ENCODE data around the gene FAM181A. TPM values are rescaled to one million over a fixed set of nuclear protein-coding genes. Genes with fewer than 3 reads are reported as not detected.

Gene FAM181A
- total and polyA plus RNA-seq, 2 experiments from 2014 or later = not detected

- 62 to 63% methylated on average over 8 of the region's 8 CpGs for WGBS, 2 experiments (ENCODE audit: low coverage in 1 of 2, low lambda C conversion rate in 2 of 2, missing lambda C conversion rate in 2 of 2)
- Histone ChIP-seq H2AFZ (no peak overlapping the region), H3K9me3 (ENCODE audit: low read depth) (no peaks in the 10 kb centered on the region), H3K36me3 (ENCODE audit: low read depth) (no peaks in the 10 kb centered on the region), H3K4me3 (no peak overlapping the region), H3K9ac (no peak overlapping the region), H4K20me1 (ENCODE audit: insufficient read depth) (no peaks in the 10 kb centered on the region), H3K27ac (no peak overlapping the region), H3K79me2 (ENCODE audit: insufficient read depth) (no peaks in the 10 kb centered on the region), H3F3A (ENCODE audit: insufficient read depth) (peaks cover 13% of the 10 kb centered on the region), H3K4me2 (ENCODE audit: unreplicated experiment) (no peak overlapping the region), H3K4me1 (ENCODE audit: insufficient read depth) (peaks cover 13% of the 10 kb centered on the region; the same call in 1 of the 2 replicates), H3K27me3 (replicated peaks; ENCODE audit: insufficient read depth) (0 out of 2 replicates have a peak, but pooled peaks cover 6% of the 10 kb centered on the region), H3K9me2 (ENCODE audit: insufficient read depth) (no peaks in the 10 kb centered on the region)
- no peak for TF ChIP-seq EZH2phosphoT487 (IDR thresholded peaks at IDR 0.05; ENCODE audit: insufficient read depth, low read depth)
- TF ChIP-seq EZH2 (IDR thresholded peaks at IDR 0.05; ENCODE audit: insufficient read depth, poor library complexity, severe bottlenecking) = no peak
- in situ Hi-C loops (cut with MboI) = no loop called here
- DNase-seq = no peak
Measured at GRCh38 chr14:93955850-93956481, 28.8 kb downstream of the FAM181A start.

- H2AFZ ChIP-seq = no peak overlapping the region
- H3K9me3 ChIP-seq (ENCODE audit: low read depth) = no peaks in the 10 kb centered on the region
- peaks cover 13% of the 10 kb centered on the region; the same call in 1 of the 2 replicates for H3K4me1 ChIP-seq (ENCODE audit: insufficient read depth)
- H3K27me3 ChIP-seq (replicated peaks; ENCODE audit: insufficient read depth) = 0 out of 2 replicates have a peak, but pooled peaks cover 6% of the 10 kb centered on the region
- no peaks in the 10 kb centered on the region for H3K36me3 ChIP-seq (ENCODE audit: low read depth)
- in situ Hi-C loops (cut with MboI) = no loop called here
- H4K20me1 ChIP-seq (ENCODE audit: insufficient read depth) = no peaks in the 10 kb centered on the region
- WGBS, 2 experiments (ENCODE audit: low coverage in 1 of 2, low lambda C conversion rate in 2 of 2, missing lambda C conversion rate in 2 of 2) = 78 to 85% methylated on average over 13 to 14 of the region's 14 CpGs
- no peak overlapping the region for H3K27ac ChIP-seq
- H3K79me2 ChIP-seq (ENCODE audit: insufficient read depth) = no peaks in the 10 kb centered on the region
- no peak for TF ChIP-seq EZH2 (IDR thresholded peaks at IDR 0.05; ENCODE audit: insufficient read depth, poor library complexity, severe bottlenecking)
- TF ChIP-seq EZH2phosphoT487 (IDR thresholded peaks at IDR 0.05; ENCODE audit: insufficient read depth, low read depth) = no peak
- H3K4me2 ChIP-seq (ENCODE audit: unreplicated experiment) = no peak overlapping the region
- H3K9ac ChIP-seq = no peak overlapping the region
- no peaks in the 10 kb centered on the region for H3K9me2 ChIP-seq (ENCODE audit: insufficient read depth)
- DNase-seq = no peak
- H3F3A ChIP-seq (ENCODE audit: insufficient read depth) = peaks cover 13% of the 10 kb centered on the region
- no peak overlapping the region for H3K4me3 ChIP-seq
Measured at GRCh38 chr14:93956514-93957332, 29.6 kb downstream of the FAM181A start.

GRCh38 chr14:93957333-93957710, 30.2 kb downstream of the FAM181A start:
- Histone ChIP-seq H3K9me2 (ENCODE audit: insufficient read depth) (no peaks in the 10 kb centered on the region), H3K36me3 (ENCODE audit: low read depth) (no peaks in the 10 kb centered on the region), H2AFZ (no peak overlapping the region), H3K4me2 (ENCODE audit: unreplicated experiment) (no peak overlapping the region), H3K9ac (no peak overlapping the region), H3K4me1 (ENCODE audit: insufficient read depth) (peaks cover 13% of the 10 kb centered on the region; the same call in 1 of the 2 replicates), H3K4me3 (no peak overlapping the region), H3F3A (ENCODE audit: insufficient read depth) (peaks cover 13% of the 10 kb centered on the region), H3K27me3 (replicated peaks; ENCODE audit: insufficient read depth) (0 out of 2 replicates have a peak, but pooled peaks cover 6% of the 10 kb centered on the region), H4K20me1 (ENCODE audit: insufficient read depth) (no peaks in the 10 kb centered on the region), H3K9me3 (ENCODE audit: low read depth) (no peaks in the 10 kb centered on the region), H3K27ac (no peak overlapping the region), H3K79me2 (ENCODE audit: insufficient read depth) (no peaks in the 10 kb centered on the region)
- no peak for TF ChIP-seq EZH2phosphoT487 (IDR thresholded peaks at IDR 0.05; ENCODE audit: insufficient read depth, low read depth)
- TF ChIP-seq EZH2 (IDR thresholded peaks at IDR 0.05; ENCODE audit: insufficient read depth, poor library complexity, severe bottlenecking) = no peak
- in situ Hi-C loops (cut with MboI) = no loop called here
- DNase-seq = no peak
- WGBS, 2 experiments (ENCODE audit: low coverage in 1 of 2, low lambda C conversion rate in 2 of 2, missing lambda C conversion rate in 2 of 2) = 87 to 95% methylated on average over 7 of the region's 7 CpGs

- Histone ChIP-seq H3F3A (ENCODE audit: insufficient read depth) (peaks cover 13% of the 10 kb centered on the region), H3K9ac (no peak overlapping the region), H3K9me2 (ENCODE audit: insufficient read depth) (no peaks in the 10 kb centered on the region), H3K4me3 (no peak overlapping the region), H3K79me2 (ENCODE audit: insufficient read depth) (no peaks in the 10 kb centered on the region), H3K9me3 (ENCODE audit: low read depth) (no peaks in the 10 kb centered on the region), H3K27me3 (replicated peaks; ENCODE audit: insufficient read depth) (0 out of 2 replicates have a peak, but pooled peaks cover 6% of the 10 kb centered on the region), H3K27ac (no peak overlapping the region), H4K20me1 (ENCODE audit: insufficient read depth) (no peaks in the 10 kb centered on the region), H3K36me3 (ENCODE audit: low read depth) (no peaks in the 10 kb centered on the region), H2AFZ (no peak overlapping the region), H3K4me1 (ENCODE audit: insufficient read depth) (peaks cover 13% of the 10 kb centered on the region; the same call in 1 of the 2 replicates), H3K4me2 (ENCODE audit: unreplicated experiment) (no peak overlapping the region)
- TF ChIP-seq EZH2phosphoT487 (IDR thresholded peaks at IDR 0.05; ENCODE audit: insufficient read depth, low read depth) = no peak
- no peak for TF ChIP-seq EZH2 (IDR thresholded peaks at IDR 0.05; ENCODE audit: insufficient read depth, poor library complexity, severe bottlenecking)
- 96 to 97% methylated on average over 16 of the region's 16 CpGs for WGBS, 2 experiments (ENCODE audit: low coverage in 1 of 2, low lambda C conversion rate in 2 of 2, missing lambda C conversion rate in 2 of 2)
- DNase-seq = no peak
- in situ Hi-C loops (cut with MboI) = no loop called here
Measured at GRCh38 chr14:93957751-93958566, 30.8 kb downstream of the FAM181A start.
